Measurements from ENCODE around the gene SERINC5.

SERINC5 gene

DNA sequence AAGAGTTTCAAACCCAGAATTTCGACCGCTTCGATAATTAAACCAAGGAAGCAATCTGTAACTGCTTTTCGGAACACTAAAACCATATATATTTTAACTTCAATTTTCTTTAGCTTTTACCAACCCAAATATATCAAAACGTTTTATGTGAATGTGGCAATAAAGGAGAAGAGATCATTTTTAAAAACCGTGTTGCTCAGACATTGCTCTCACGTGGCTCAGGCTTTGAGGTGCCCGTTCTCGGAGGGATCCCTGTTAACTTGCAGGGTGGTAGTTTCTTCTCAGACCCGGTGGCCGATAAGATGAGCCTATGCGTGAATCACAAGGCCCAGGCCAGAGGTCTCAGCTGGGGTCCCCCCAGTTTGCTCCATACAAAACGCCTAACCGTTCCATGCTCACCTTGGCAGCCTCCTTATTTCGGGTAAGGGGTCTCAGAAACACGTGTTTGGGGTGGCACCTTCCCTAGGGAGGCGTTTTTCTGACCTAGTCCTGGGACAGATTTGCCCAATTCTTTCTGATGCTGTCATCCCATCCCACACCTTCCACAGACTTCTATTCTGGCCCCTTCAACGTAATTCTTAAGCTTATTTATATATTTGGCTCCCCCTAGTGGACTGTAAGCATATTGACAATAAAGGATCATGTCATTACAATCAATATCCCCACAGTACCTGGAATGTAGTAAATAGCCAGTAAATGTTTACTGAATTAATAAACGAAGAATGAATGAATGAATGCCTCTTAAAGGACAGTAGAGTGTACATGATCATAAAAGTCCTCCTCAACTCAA lies 172.6 kb downstream of the SERINC5 start:
- DNase-seq: peak; percentile 82

DNA sequence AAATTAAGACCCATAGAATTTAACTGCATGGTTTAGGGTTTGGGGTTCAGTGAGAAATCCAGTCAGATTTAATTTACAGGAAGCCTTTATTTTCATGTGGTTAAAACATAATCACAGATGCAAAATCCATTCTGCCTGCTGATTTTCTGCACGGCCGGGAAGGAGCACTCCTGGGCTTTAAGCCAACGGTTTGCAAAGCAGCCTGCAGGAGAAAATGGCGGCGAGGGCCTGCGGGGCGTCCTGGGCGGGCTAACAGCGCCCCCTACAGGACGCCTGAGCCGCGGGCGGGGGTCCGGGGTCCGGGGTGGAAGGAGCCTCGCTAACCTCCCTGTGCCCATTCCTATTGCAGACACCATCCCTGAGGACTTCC lies 173.1 kb downstream of the SERINC5 start:
- DNase-seq: peak; percentile 12

DNA sequence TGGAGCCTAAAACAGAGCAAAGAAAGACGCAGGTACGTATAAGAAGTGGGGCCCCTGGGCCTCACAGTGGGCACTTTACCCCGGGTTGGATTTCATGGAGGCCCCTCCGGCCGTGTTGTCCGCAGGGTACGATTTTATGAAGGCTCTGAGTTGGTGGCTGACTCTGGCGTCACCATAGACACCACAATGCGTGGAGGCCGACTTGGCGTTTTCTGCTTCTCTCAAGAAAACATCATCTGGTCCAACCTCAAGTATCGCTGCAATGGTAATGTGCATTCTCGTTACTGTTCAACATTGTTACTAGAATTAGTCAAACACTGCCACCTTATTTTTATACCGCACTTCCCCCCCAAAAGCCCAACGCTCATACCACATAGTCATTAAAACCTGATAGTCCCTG lies 173.6 kb downstream of the SERINC5 start:
- DNase-seq: no peak

DNA sequence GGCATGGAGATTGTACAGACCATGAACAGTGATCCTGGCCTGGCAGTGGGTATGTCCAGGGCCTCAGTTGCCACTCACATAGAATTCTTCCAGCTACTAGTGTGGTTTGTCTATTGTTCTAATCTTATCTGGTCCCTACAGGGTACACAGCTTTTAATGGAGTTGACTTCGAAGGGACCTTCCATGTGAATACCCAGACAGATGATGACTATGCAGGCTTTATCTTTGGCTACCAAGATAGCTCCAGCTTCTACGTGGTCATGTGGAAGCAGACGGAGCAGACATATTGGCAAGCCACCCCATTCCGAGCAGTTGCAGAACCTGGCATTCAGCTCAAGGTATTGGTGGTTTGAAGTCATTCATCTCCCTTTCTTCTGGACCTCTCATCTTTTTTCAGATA lies 176.9 kb downstream of the SERINC5 start:
- no peak for DNase-seq

DNA sequence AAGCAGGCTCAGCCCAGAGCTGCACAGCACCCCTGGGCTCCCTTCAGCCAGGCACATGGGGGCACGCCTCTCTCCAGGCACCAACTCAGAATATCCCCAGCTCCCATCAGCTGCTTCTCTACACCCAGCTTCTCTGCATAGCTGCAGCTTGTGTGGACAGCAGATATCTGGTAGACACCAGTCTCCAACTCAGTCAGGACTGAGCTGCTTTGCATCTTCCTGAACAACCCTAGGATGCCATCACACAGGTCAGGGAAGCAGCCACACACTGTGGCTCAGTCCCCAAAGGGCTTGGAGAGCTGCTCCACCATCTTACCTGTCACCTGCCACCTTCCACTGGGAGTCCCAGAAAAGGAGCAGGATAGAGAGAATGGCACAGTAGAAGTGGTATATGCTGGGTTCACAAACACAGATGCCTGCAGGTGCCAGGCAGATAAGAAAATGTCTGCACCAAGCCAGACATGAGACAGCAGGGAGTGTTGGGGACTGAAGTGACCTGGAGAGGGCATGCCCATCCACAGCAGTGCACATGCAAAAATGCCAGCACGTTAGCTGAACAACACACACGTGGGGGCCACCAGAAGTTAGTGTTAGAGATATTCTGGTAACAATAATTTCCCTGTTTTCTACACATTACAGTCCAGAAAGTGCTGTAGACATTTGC lies 178.7 kb downstream of the SERINC5 start:
- no peak for DNase-seq

DNA sequence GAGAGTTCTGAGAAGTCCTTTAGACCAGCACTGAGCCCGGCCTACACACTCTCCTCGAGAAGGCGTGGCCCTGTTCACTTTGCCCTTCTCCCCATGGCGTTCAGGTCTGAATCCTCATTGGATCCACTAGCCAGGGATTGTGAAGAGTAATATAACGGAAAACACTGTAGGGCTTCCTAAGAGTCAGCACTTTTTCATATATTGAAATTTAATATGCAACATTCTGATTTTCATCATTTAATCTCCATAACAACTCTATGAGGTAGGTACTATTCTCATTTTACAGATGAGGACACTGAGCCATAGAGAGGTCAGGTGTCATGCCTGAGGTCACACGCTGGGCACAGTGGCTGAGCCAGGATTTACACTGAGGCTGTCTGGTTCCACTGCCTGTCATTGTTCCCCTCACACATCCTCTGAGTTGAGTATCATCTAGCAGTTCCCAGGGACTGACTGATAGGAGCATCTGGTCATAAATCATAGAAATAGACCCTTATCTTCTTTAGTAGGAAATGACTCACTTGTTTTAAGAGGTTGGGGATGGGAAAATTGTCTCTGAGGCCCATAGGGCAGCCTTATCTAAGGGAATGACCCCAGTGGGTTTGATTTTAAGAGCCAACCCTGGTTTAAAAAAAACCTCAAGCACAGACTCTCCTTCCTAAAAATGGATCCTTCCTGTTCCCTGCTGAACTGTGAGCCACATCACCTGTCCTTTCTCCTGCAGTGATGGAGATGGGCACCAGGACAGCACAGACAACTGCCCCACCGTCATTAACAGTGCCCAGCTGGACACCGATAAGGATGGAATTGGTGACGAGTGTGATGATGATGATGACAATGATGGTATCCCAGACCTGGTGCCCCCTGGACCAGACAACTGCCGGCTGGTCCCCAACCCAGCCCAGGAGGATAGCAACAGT lies 179.5 kb downstream of the SERINC5 start:
- DNase-seq: no peak

DNA sequence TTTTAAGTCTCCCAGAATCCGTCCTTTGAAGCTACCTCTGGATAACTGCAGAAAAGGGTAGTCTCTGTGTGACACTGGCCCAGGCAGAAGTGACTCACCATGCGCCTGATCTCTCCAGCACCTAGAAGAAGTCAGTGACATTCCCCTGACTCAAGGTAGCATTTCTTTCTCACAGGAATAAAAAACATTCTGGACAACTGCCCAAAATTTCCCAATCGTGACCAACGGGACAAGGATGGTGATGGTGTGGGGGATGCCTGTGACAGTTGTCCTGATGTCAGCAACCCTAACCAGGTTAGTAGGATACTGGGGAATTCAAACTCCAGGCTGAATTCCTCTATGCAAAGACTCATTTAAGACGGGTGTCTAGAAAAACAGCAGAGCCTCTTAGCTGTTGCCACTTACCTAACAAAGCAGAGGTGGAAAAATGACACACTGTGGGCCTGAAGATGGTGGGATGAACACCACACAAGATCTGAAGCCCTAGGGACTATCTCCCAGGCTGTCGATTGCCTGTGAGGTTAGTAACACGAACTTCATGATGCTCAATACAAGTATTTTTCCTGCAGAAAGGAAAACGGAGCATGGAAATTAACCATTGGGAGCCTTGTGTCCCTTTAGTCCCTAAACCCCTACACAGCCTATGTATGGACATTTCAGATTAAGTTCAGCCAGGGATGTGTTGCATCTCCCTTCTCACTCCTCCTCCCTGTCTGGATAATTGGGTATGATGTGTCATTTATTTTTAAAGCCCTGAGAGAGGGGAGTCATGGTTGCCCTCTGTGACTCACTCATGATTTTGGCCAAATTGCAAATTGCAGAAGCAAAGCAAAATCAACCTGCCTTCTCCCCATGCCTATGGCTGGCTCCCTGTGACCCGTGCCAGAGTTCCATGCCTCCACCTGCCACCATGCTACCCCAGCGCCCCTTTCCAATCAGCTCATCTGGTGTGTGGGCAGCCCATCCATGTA lies 183.5 kb downstream of the SERINC5 start:
- DNase-seq: no peak

DNA sequence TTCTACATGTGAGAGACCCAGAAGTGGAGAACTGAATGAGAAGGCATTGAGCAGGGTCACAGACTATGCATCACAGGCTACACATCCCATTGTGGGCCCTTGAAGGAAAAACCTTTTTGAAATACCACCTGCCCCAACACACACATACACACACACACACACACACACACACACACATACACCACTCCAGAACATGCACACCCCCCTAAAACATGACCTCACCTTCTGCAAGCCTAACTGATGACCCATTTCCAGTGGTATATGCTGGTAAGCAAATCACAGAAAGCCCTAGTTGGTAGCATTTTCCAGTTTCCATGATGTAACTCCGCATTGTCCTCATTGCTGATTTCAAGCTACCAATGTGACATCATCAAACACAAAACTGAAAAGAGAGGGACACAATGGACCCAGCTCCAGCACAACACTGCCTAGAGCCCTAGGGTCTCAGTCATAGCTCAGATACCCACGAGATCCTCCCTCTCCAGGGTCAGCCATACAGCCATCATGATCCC lies 184.3 kb downstream of the SERINC5 start:
- DNase-seq: no peak

DNA sequence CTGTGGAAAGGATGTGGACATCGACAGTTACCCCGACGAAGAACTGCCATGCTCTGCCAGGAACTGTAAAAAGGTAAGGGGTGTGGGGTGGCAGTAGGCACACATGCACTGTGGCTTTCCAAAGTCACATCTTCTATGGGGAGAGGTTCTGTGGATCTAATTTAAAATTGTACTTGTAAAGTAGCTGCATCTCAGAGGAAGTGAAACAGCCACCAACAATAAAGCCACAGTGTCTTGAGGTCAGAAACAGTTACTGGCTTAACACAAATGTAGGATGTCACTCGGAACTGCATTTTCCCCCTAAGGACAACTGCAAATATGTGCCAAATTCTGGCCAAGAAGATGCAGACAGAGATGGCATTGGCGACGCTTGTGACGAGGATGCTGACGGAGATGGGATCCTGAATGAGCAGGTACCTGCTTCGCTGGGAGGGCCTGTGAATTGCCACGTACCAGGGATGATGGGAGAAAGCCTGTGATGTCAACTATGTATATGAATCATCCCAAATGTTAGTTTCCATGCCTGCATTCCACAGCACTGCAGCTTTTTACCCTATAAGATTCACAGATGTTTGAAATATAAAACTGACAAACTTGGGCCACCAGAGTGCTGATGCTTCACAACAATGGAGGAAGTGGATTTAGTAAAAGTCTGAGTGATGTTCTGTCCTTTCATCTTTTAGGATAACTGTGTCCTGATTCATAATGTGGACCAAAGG lies 185.4 kb downstream of the SERINC5 start:
- DNase-seq: no peak

DNA sequence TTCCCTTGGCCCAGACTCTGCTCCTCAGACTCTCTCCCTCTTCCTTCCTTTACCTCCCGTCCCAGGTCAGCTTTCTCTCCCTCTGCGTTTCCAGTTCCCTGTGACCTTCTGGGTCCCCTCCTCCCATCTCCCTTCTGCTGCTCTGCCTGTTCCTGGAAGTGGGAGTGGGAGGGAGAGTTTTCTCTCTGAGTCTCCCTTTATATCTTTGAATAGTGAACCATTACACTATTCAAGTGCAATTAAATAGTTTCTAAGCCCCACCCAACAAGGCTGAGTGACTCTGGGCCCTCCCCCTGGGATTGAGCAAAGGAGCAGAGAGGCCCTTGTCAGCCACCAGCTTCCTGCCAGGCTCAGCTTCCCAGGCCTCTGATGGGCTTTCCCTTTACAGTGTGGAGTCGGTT lies 185.9 kb downstream of the SERINC5 start:
- no peak for DNase-seq

DNA sequence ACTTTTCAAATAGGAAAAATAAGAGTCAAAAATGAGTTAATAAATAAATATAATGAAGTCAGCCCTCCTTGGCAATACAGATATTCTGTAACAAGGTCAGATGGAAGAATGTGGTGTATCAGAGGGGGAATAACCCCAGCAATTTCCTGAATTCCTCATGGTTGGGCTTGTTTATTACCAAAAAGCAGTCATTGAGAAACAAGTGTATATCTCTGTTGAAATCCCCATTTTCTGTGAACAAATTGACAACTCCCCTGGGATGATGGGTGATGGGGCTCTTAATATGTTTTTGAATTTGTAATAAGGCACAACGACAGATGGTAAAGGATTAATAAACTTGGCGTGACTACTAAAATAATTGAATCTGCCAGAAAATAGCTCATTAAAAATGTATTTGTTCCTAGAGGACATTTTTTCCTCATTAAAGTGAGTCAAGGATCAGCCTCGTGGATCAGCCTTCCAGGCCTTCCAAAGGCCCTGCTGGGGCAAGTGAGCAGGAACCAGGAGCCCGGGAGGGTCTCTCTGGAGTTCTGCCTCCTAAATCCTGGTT lies 186.5 kb downstream of the SERINC5 start:
- no peak for DNase-seq

DNA sequence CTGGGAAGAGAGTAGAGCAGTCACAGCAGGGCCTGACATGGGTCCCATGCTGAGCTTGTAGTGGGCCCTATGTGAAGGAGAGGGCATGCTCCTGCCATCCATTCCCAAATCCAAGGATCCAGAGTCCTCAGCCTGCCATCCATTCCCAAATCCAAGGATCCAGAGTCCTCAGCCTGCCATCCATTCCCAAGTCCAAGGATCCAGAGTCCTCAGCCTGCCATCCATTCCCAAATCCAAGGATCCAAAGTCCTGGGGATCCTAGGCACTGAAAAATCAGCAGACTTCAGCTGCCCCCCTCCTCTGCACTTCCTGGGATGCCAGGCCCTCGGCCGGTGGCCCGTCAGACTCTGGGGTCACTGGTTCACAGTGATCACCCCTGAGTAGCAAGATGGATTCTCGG lies 187.1 kb downstream of the SERINC5 start:
- DNase-seq: no peak

DNA sequence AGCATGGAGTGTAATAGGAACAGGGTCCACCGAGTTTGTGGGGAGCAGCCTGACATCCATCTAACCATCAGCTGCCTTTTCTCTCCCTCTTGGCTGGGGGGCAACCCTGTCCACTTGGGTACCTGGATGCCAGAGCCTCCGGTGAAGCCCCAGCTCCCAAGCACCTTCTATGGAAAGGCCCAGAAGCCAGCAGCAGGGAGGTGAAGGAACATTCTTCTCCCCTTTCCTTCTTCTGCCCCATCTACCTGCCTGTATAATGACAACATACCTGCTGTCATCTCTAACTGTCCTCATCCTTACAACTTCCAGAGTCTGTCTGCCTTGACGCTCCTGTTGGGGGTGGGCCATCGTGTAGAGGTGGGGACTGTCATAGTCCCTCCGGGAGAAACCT lies 187.6 kb downstream of the SERINC5 start:
- no peak for DNase-seq

DNA sequence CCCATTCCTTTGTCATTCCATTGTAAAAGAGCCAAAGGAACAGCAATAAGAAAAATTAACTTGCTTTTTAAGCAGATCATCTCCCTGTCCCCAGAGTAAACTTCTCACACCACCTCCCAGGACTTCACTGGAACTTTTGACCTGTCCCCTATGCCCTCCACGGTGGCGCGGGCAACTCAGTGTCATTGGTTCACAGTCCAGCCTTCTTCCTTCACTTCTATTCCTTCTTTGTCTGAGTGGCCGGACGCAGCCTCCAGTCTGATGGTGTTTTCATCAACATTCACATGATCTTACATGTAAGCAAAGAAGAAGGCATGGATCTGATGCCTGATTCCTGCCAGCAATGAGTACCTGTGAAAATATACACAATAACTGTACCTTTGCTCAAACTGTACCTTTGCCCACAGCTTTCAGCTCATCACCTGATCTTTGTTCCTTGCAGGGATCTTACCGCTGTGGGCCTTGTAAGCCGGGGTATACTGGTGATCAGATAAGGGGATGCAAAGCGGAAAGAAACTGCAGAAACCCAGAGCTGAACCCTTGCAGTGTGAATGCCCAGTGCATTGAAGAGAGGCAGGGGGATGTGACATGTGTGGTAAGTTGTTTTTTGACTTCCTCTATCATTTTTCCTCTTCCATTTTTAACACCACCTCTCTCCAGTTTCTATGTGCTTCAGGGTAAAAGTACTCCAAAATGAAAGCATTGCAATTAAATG lies 188.2 kb downstream of the SERINC5 start:
- DNase-seq: no peak

DNA sequence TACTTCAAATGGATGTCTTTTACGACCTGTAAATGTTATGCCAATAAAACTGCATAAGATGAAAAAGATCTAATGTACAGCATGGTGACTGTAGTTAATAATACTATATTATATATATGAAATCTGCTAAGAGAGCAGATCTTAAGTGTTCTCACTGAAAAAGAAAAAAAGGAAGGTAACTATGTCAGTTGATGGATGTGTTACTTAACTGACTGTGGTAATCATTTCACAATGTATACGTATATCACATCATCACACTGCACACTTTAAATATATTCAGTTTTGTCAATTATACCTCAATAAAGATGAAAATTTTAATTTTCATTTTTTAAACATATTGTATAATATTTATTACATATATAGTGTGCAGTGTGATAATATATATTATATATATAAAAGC lies 188.8 kb downstream of the SERINC5 start:
- no peak for DNase-seq

DNA sequence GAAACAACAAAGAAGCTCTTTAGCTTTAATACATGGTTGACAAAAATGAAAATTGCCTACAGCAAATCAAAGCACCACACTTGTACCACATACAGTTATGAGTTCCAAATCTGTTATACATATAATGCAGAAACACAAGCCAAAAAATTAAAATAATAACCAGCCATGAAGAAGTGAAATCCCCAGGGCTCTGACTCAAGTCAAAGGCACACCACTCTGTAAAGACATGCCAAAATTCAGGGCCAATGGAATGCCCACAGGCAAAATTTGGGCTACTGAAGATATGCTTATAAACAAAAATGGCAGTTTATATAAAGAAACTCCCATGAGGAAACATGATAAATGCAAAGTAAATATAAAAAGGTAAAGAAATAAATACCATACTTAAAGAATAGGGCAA lies 191.7 kb downstream of the SERINC5 start:
- no peak for DNase-seq

Measured in NCI-H748 treated with DMSO at 0.1 percent for 48 hours (cell line).